GM12864 (cell line): ENCODE measurements around the gene TMEM255A.
A peak's percentile ranks its signal among the peaks of the same experiment; 100 is the strongest.

ENCODE experiments used
- DNase-seq: peaks from one replicate; pipeline ENCODE4 v3.0.0-alpha.2; 2011; ENCODE audit warnings: low read depth
- H3K4me3 ChIP-seq: 2 replicates; pipeline ENCODE4 v1.5.1; 2011; ENCODE audit warnings: mild to moderate bottlenecking, low read depth, low read length, control low read depth
- TF ChIP-seq, protein P1 (sequence below): IDR thresholded peaks from 2 replicates; pipeline ENCODE4 v1.5.1; 2011; ENCODE audit warnings: low read depth, mild to moderate bottlenecking, moderate library complexity, low read length, control low read depth, inconsistent platforms; ENCODE audit errors: missing control alignments

Gene TMEM255A

DNA sequence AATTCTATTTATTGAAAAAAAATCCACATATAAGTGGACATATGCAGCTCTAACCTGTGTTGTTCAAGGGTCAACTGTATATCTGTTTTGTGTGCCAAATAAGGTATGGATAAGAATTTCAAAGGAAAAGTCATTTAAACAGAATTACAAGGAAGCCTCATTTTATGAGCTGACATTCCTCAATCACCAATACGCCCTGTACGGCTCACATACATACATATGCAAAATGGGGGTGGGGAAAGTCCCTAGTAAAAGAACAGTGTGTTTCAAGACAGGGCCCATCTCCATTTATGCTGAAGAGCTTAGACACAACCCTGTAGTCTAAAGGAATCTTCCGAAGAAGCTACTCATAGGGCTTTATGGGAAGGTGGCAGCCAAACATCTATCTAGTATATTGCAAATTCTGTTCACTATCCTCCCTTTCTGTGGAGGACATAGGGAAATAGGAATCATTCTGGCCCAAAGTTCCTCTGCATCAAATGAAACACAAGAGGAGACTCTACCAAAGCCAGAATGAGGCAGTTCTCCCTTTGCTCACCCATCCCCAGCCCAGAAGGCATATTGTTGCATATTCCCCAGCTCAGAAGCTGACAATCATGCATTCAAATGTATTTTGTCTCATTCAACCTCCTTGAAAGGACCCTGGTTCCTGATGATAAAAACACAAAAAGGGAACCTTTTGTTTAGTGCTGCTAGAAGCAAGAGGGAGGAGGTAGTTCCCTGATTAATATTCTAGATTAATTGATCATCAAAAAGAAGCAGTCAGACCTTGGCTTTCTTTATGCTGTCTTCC lies 74.4 kb downstream of the TMEM255A start:
- no peak for DNase-seq
- TF ChIP-seq, protein P1, sequence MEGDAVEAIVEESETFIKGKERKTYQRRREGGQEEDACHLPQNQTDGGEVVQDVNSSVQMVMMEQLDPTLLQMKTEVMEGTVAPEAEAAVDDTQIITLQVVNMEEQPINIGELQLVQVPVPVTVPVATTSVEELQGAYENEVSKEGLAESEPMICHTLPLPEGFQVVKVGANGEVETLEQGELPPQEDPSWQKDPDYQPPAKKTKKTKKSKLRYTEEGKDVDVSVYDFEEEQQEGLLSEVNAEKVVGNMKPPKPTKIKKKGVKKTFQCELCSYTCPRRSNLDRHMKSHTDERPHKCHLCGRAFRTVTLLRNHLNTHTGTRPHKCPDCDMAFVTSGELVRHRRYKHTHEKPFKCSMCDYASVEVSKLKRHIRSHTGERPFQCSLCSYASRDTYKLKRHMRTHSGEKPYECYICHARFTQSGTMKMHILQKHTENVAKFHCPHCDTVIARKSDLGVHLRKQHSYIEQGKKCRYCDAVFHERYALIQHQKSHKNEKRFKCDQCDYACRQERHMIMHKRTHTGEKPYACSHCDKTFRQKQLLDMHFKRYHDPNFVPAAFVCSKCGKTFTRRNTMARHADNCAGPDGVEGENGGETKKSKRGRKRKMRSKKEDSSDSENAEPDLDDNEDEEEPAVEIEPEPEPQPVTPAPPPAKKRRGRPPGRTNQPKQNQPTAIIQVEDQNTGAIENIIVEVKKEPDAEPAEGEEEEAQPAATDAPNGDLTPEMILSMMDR, result no peak

DNA sequence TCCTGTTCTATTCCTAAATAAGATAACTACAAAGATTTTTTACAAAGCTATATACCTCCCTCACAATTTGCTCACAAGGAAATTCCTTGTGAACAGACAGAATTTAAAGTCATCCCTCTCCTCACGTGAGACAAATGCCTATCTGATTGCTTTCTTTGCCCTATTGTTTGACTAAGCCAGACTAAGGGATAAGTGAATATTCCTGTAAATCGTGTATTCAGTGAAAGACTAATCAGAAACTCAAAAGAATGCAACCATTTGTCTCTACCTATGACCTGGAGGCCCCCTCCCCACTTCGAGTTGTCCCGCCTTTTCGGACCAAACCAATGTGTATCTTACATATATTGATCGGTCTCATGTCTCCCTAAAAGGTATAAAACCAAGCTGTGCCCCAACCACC lies 76.0 kb downstream of the TMEM255A start:
- TF ChIP-seq, protein P1, result no peak
- DNase-seq, result no peak
- H3K4me3 ChIP-seq, result no peak overlapping the region

More for the DNA sequence above, 74.4 kb downstream of the TMEM255A start:
- H3K4me3 ChIP-seq, result no peak overlapping the region

DNA sequence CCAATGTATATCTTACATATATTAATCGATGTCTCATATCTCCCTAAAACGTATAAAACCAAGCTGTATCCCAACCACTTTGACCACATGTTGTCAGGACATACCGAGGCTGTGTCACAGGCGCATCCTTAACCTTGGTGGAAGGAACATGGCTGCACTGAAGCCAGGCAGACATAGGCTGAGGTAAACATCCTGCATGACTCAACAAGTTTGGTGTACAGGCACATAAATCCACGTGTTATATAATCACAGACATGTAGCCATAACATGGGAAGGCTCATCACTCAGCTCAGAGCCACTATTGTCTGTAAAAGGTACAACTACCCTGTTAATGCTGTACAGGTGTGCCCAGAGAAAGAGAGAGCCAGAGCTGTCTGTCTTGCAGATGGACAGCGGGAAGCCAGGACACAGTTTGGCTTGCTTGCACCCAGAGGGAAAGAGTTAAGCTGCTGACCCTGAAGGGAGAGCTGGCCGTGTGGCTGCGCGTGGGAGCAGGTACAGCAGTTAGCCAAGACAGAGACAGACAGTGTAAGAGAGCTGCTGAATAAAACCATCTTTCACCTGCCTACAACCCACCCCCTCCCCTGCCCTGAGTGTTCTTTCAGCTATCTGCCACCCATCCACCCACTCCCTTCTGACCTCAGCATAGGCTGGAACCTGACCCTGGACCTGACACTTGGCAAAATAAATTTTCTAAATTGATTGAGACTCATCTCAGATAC lies 82.9 kb downstream of the TMEM255A start:
- TF ChIP-seq, protein P1, result no peak
- H3K4me3 ChIP-seq, result no peak overlapping the region
- DNase-seq, result no peak

DNA sequence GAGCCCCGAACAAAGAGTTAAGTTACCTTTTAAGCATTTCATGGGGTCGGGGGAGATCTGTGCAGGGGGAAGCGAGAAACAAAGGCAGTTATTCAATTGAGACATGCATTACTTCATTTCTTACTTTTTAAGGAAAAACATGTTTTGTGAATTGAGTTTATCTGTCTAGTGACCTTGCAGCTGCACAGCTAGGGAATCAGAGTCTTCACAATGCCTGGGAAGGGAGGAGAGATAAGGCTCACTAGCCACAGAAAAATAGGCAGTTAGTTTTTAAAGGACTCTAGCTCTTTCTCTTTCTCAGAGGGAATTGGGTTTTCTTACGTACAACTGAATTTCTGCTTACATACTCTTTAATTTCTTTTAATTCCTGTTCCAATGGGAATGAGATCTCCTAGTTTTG lies 86.9 kb downstream of the TMEM255A start:
- no peak overlapping the region for H3K4me3 ChIP-seq
- TF ChIP-seq, protein P1, result no peak
- no peak for DNase-seq

DNA sequence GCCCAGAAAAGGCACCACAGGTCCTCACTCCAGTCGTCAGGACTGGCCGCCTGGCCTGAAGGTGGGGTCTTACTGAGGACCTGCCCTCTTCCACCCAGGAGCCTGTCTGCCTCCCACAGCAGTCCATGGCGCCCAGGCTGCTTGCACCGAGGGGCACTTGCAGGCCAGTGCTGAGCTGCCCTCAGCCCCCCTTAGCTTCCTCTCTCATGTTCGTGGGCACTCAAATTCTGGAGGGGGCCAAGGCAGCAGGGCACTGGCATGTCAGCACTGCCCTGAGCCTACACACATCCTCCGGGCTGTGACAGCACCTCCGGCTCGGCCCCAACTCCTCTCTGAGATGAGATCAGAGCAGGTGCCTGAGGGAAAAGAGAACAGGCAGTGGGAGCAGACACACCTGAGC lies 87.9 kb downstream of the TMEM255A start:
- TF ChIP-seq, protein P1, result no peak
- no peak for DNase-seq
- no peak overlapping the region for H3K4me3 ChIP-seq

DNA sequence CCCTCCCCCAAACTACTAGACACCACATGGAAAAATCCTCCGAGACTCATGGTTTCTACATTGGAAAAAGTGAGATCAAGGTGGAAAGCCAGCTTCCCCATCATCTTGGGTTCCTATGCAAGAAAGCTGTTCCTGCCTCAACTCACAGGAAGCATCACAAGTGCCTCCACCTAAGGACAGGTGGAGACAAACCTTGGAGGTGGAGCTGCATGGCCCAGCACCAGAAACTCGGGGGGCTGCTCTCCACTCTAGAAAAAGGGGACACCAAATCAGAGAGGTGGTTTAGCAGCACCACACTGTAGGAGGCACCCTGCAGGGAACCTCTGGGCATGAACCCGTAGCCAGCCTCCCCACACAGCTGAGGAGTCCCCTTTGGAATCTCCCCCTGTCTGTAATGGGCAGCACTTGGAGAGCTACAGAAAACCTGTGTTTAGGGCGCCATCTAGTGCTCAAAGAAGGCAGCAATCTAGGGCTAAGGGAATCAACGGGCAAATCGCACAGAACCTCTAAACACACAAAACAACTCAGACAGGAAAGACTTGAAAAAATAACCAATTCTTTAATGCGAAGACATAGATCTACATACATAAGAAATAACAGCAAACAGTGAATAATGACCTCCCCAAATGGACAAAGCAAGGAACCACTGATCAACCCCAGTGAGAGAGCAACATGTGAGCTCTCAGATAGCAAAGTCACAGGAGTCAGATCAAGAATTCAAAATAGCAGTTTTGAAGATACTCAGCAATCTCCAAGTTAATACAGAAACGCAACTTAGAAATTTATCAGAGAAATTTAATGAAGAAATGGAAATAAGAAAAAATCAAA lies 97.6 kb downstream of the TMEM255A start:
- DNase-seq, result peak; percentile 16
- TF ChIP-seq, protein P1, result peak; percentile 74
- H3K4me3 ChIP-seq, result no peak overlapping the region
